GM13976 (cell line): Measurements from ENCODE around the gene UGT1A6.

Source experiments
- DNase-seq: peaks from one replicate; pipeline ENCODE4 v3.0.0; 2012; ENCODE audit warnings: low spot score
- in situ Hi-C: fragments of 300-500 bp; cut with MboI; formaldehyde crosslinking; loops from one replicate; pipeline ENCODE4 v1.12.0; 2022; ENCODE audit warnings: low sequenced_read_pairs, mixed read lengths, inconsistent platforms; ENCODE audit not compliant: unreplicated experiment
- TF ChIP-seq, protein P1 (sequence below): IDR thresholded peaks from 2 replicates; pipeline ENCODE4 v1.5.1; 2012; ENCODE audit warnings: borderline replicate concordance, mild to moderate bottlenecking; ENCODE audit not compliant: insufficient read depth; ENCODE audit errors: extremely low read depth, missing control alignments, control extremely low read depth

The UGT1A6 gene

GRCh38 chr2:233811732-233812131 lies 119.0 kb downstream of the UGT1A6 start:
- TF ChIP-seq, protein P1, sequence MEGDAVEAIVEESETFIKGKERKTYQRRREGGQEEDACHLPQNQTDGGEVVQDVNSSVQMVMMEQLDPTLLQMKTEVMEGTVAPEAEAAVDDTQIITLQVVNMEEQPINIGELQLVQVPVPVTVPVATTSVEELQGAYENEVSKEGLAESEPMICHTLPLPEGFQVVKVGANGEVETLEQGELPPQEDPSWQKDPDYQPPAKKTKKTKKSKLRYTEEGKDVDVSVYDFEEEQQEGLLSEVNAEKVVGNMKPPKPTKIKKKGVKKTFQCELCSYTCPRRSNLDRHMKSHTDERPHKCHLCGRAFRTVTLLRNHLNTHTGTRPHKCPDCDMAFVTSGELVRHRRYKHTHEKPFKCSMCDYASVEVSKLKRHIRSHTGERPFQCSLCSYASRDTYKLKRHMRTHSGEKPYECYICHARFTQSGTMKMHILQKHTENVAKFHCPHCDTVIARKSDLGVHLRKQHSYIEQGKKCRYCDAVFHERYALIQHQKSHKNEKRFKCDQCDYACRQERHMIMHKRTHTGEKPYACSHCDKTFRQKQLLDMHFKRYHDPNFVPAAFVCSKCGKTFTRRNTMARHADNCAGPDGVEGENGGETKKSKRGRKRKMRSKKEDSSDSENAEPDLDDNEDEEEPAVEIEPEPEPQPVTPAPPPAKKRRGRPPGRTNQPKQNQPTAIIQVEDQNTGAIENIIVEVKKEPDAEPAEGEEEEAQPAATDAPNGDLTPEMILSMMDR, result no peak
- no peak for DNase-seq
- in situ Hi-C loops, result no loop called here

GRCh38 chr2:233813236-233814055 lies 120.8 kb downstream of the UGT1A6 start:
- DNase-seq, result no peak
- TF ChIP-seq, protein P1, result no peak
- in situ Hi-C loops, result no loop called here

- no peak for DNase-seq
- in situ Hi-C loops, result no loop called here
- TF ChIP-seq, protein P1, result no peak
Measured at GRCh38 chr2:233814056-233814835, 121.6 kb downstream of the UGT1A6 start.

DNA sequence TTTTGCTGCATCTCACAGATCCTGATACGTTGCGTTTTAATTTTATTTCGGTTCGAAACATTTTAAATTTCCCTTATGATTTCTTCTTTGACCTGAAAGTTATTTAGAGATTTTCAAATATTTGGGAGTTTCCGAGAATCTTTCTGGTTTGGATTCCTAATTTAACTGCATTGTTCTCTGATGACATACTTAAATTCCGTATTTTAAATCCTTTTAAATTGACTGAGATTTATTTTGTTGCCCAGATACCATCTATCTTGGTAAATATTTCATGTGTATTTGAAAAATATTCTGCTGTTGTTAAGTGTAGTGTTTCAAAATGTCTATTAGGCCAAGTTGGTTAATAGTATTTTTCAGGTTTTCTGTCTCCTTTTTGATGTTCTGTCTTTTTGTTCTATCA lies 123.2 kb downstream of the UGT1A6 start:
- no peak for DNase-seq
- TF ChIP-seq, protein P1, result no peak
- in situ Hi-C loops, result no loop called here

DNA sequence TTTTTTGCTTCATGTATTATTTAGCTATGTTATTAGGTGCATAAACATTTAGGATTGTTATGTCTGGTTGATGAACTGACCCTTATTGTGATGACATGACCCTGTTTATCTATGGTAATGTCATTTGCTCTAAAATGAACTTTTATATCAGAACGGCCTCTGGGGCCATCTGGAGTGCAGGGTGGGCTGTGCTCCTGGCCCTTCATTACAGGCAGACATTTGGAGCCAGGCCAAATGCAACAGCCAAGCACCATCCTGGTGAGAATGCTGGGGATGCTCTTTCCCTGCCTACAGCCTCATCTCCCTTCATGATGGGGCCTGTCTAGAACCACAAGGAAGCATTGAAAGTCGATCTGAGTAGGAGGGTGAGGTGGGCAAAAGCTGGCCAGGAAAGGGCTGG lies 123.6 kb downstream of the UGT1A6 start:
- in situ Hi-C loops, result no loop called here
- TF ChIP-seq, protein P1, result no peak

GRCh38 chr2:233816771-233817170 lies 124.1 kb downstream of the UGT1A6 start:
- no peak for DNase-seq
- in situ Hi-C loops, result no loop called here

More for the DNA sequence above, 123.6 kb downstream of the UGT1A6 start:
- DNase-seq, result no peak

More at GRCh38 chr2:233816771-233817170, 124.1 kb downstream of the UGT1A6 start:
- TF ChIP-seq, protein P1, result no peak
